Neural progenitor cell (in vitro differentiated cells): Measurements from ENCODE around the gene TMC4. TPM values are rescaled to one million over a fixed set of nuclear protein-coding genes. Genes with fewer than 3 reads are reported as not detected.

Experiments
- DNase-seq: peaks from one replicate; pipeline ENCODE4 v3.0.0-alpha.2; 2016; ENCODE audit warnings: low spot score
- H2AFZ ChIP-seq: fragments of 200-600 bp; sonication (generic); replicated peaks from 2 replicates; pipeline ENCODE4 v1.6.1; 2016; ENCODE audit warnings: antibody characterized with exemption
- H3F3A ChIP-seq: fragments of 200-600 bp; sonication (generic); 2 replicates; pipeline ENCODE4 v1.6.1; 2016; ENCODE audit warnings: antibody characterized with exemption, low read depth
- H3K27ac ChIP-seq: fragments of 200-600 bp; sonication (generic); 2 replicates; pipeline ENCODE4 v1.5.1; 2016; ENCODE audit warnings: mild to moderate bottlenecking
- H3K27me3 ChIP-seq: fragments of 200-600 bp; sonication (generic); 2 replicates; pipeline ENCODE4 v1.6.1; 2016; ENCODE audit warnings: mild to moderate bottlenecking, moderate library complexity
- H3K36me3 ChIP-seq: fragments of 200-600 bp; sonication (generic); 2 replicates; pipeline ENCODE4 v1.5.1; 2016
- H3K4me1 ChIP-seq: fragments of 200-600 bp; sonication (generic); 2 replicates; pipeline ENCODE4 v1.6.1; 2016; ENCODE audit warnings: mixed run types
- H3K4me2 ChIP-seq: fragments of 200-600 bp; sonication (generic); 2 replicates; pipeline ENCODE4 v1.6.1; 2016
- H3K4me3 ChIP-seq: fragments of 200-600 bp; sonication (generic); 2 replicates; pipeline ENCODE4 v1.5.1; 2016
- H3K79me2 ChIP-seq: fragments of 200-600 bp; sonication (generic); 2 replicates; pipeline ENCODE4 v1.6.1; 2016; ENCODE audit warnings: low read depth
- H3K9ac ChIP-seq: fragments of 200-600 bp; sonication (generic); 2 replicates; pipeline ENCODE4 v1.6.1; 2016
- H3K9me3 ChIP-seq: fragments of 200-600 bp; sonication (generic); 2 replicates; pipeline ENCODE4 v1.5.1; 2016; ENCODE audit warnings: low read depth
- H4K20me1 ChIP-seq: fragments of 200-600 bp; sonication (generic); 2 replicates; pipeline ENCODE4 v1.6.1; 2016; ENCODE audit warnings: low read depth
- H3K27ac Mint-ChIP-seq: 3 replicates; pipeline ENCODE4 v1.8.0; 2021; ENCODE audit warnings: mixed read lengths
- H3K27me3 Mint-ChIP-seq: 2 replicates; pipeline ENCODE4 v1.8.0; 2022; ENCODE audit warnings: low read depth, mild to moderate bottlenecking, inconsistent platforms, moderate library complexity, mixed read lengths; ENCODE audit not compliant: insufficient read depth
- H3K36me3 Mint-ChIP-seq: 3 replicates; pipeline ENCODE4 v1.8.0; 2021; ENCODE audit warnings: mixed read lengths
- H3K4me1 Mint-ChIP-seq: 3 replicates; pipeline ENCODE4 v1.8.0; 2021; ENCODE audit warnings: mixed read lengths
- H3K4me3 Mint-ChIP-seq: 3 replicates; pipeline ENCODE4 v1.8.0; 2021; ENCODE audit warnings: mild to moderate bottlenecking, moderate library complexity, mixed read lengths
- H3K9me3 Mint-ChIP-seq: 3 replicates; pipeline ENCODE4 v1.8.0; 2020; ENCODE audit warnings: mixed read lengths
- EZH2 ChIP-seq: fragments of 200-600 bp; sonication (generic); IDR thresholded peaks from 2 replicates; pipeline ENCODE4 v1.6.1; 2017; ENCODE audit warnings: antibody characterized with exemption, mild to moderate bottlenecking, moderate library complexity
- EZH2phosphoT487 ChIP-seq: fragments of 200-600 bp; sonication (generic); IDR thresholded peaks from 2 replicates; pipeline ENCODE4 v1.6.1; 2017; ENCODE audit warnings: antibody characterized with exemption
- total RNA-seq: library from RNA; depleted of rRNA; stranded (reverse); fragments of >200 nt; gene quantifications from 2 replicates; pipeline ENCODE4 v1.2.3, GENCODE V29; 2015; ENCODE audit warnings: low replicate concordance
- TF ChIP-seq, protein P1 (sequence below): fragments of 200-600 bp; sonication (generic); IDR thresholded peaks from 2 replicates; pipeline ENCODE4 v1.5.1; 2017; ENCODE audit warnings: antibody characterized with exemption, mild to moderate bottlenecking

Gene TMC4
- total RNA-seq, 1 donor from 2014 or later: not detected

DNA sequence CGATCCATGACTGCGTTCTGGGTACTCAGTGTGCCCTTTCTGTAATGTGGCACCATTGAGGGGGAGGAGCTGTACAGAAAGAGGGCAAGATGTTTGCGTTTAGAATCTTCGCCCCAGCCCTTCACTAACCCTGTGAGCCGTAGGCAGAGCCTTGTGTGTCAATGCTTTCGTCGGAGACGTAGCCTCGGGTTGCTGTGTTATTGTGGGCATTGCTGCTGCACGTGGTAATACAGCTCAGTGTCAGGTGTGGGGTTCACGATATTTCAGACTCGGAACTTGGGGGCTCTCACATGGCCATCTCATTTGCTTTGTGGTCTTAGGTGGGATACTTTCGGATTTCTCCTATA lies 33.8 kb upstream of the TMC4 start:
- Mint-ChIP-seq H3K9me3 (no peaks in the 10 kb centered on the region), H3K27ac (no peak overlapping the region), H3K36me3 (peaks cover 35% of the 10 kb centered on the region), H3K4me1 (peaks cover 33% of the 10 kb centered on the region), H3K27me3 (peaks cover 4% of the 10 kb centered on the region), H3K4me3 (no peak overlapping the region)
- no peak overlapping the region for H3K27ac ChIP-seq
- H3K9ac ChIP-seq: no peak overlapping the region
- no peak overlapping the region for H2AFZ ChIP-seq
- TF ChIP-seq, protein P1, sequence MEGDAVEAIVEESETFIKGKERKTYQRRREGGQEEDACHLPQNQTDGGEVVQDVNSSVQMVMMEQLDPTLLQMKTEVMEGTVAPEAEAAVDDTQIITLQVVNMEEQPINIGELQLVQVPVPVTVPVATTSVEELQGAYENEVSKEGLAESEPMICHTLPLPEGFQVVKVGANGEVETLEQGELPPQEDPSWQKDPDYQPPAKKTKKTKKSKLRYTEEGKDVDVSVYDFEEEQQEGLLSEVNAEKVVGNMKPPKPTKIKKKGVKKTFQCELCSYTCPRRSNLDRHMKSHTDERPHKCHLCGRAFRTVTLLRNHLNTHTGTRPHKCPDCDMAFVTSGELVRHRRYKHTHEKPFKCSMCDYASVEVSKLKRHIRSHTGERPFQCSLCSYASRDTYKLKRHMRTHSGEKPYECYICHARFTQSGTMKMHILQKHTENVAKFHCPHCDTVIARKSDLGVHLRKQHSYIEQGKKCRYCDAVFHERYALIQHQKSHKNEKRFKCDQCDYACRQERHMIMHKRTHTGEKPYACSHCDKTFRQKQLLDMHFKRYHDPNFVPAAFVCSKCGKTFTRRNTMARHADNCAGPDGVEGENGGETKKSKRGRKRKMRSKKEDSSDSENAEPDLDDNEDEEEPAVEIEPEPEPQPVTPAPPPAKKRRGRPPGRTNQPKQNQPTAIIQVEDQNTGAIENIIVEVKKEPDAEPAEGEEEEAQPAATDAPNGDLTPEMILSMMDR: no peak
- no peak for TF ChIP-seq EZH2
- no peak for TF ChIP-seq EZH2phosphoT487
- DNase-seq: no peak
- H3F3A ChIP-seq: peaks cover 54% of the 10 kb centered on the region
- peaks cover 52% of the 10 kb centered on the region for H3K79me2 ChIP-seq
- peaks cover 12% of the 10 kb centered on the region for H3K36me3 ChIP-seq
- no peak overlapping the region for H3K4me3 ChIP-seq
- H4K20me1 ChIP-seq: peaks cover 86% of the 10 kb centered on the region
- no peak overlapping the region for H3K4me2 ChIP-seq
- no peaks in the 10 kb centered on the region for H3K9me3 ChIP-seq
- no peaks in the 10 kb centered on the region for H3K27me3 ChIP-seq
- peaks cover 29% of the 10 kb centered on the region for H3K4me1 ChIP-seq

DNA sequence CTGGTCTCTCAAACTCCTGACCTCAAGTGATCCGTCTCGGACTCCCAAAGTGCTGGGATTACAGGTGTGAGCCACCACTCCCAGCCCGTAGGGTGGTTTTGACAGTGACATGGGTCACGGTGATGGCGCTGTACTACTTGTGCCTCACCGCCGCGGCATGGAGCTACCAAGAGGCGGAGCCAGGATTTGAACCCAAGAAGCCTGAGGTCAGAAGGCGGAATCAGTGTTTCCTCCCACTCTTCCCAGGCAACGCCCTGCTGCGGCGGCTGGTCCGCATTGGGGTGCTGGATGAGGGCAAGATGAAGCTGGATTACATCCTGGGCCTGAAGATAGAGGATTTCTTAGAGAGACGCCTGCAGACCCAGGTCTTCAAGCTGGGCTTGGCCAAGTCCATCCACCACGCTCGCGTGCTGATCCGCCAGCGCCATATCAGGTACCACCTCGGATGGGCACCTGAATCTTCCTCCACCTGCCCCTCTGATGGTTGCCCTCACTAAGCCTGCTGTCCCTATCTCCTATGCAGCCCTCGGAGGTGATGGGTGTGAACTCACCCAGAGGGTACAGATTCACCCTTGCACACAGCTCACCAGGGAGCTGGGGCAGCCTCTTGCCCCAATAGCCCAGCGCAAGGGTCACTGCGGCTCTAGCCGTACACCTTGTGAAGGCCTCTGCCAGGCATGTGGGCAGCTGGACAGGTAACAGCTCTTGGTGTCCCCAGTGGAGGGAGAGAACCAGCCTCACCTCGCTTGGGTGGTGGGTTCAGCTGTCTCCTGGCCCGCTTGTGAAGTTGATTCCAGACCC lies 33.3 kb upstream of the TMC4 start:
- H3K36me3 ChIP-seq: peaks cover 17% of the 10 kb centered on the region
- peaks cover 36% of the 10 kb centered on the region for H3K4me1 Mint-ChIP-seq
- peaks cover 5% of the 10 kb centered on the region for H3K27me3 Mint-ChIP-seq
- peaks cover 92% of the 10 kb centered on the region for H4K20me1 ChIP-seq
- DNase-seq: no peak
- H3K4me1 ChIP-seq: peaks cover 33% of the 10 kb centered on the region
- peaks cover 34% of the 10 kb centered on the region for H3K36me3 Mint-ChIP-seq
- H3K4me3 Mint-ChIP-seq: no peak overlapping the region
- H3K4me2 ChIP-seq: no peak overlapping the region
- no peak overlapping the region for H3K27ac Mint-ChIP-seq
- TF ChIP-seq EZH2phosphoT487: no peak
- TF ChIP-seq EZH2: no peak
- TF ChIP-seq, protein P1: no peak
- no peak overlapping the region for H3K4me3 ChIP-seq
- H2AFZ ChIP-seq: no peak overlapping the region
- peaks cover 60% of the 10 kb centered on the region for H3F3A ChIP-seq
- H3K27ac ChIP-seq: no peak overlapping the region
- no peaks in the 10 kb centered on the region for H3K27me3 ChIP-seq
- no peaks in the 10 kb centered on the region for H3K9me3 Mint-ChIP-seq
- H3K9ac ChIP-seq: no peak overlapping the region
- H3K79me2 ChIP-seq: peaks cover 58% of the 10 kb centered on the region
- no peaks in the 10 kb centered on the region for H3K9me3 ChIP-seq

DNA sequence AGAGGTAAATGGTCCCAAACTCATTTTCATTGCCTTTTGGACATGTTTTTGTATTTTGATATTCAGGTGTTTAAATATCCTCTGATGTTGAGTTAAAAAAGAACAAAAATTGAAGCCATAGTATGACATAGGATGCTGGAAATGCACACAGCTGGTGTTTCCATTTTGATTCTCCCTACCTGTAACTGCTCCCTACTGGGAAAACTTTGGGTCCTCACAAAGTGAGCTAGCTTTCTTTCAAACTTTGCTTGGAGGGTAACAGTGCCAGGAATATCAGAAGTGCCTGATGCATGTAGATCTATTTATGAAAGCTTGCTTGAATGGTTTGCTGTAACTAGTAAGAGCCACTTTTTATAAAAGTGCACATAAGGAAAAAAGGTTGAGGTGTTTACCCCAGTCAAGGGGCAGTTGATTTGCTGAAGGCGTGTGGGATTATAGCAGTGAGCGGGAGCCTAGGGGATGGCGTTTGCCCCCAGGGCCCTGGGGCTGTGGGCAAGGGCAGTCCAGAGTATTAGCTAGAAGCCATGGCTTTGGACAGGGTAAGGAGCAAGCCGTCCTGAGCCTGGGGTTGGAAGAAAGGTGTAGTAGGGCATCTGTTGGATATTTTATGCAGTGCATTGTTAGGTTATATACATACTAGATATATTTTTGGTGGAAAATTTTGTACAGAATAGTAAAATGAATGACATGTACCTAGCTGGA lies 32.0 kb upstream of the TMC4 start:
- peaks cover 64% of the 10 kb centered on the region for H3K79me2 ChIP-seq
- H3K27me3 ChIP-seq: no peaks in the 10 kb centered on the region
- peaks cover 90% of the 10 kb centered on the region for H4K20me1 ChIP-seq
- H3K9me3 Mint-ChIP-seq: no peaks in the 10 kb centered on the region
- peaks cover 71% of the 10 kb centered on the region for H3F3A ChIP-seq
- peaks cover 7% of the 10 kb centered on the region for H3K27me3 Mint-ChIP-seq
- H2AFZ ChIP-seq: no peak overlapping the region
- TF ChIP-seq EZH2phosphoT487 (no peak), EZH2 (no peak)
- TF ChIP-seq, protein P1: no peak
- DNase-seq: no peak
- no peak overlapping the region for H3K4me3 Mint-ChIP-seq
- no peak overlapping the region for H3K27ac ChIP-seq
- no peak overlapping the region for H3K4me3 ChIP-seq
- H3K36me3 Mint-ChIP-seq: peaks cover 35% of the 10 kb centered on the region
- H3K27ac Mint-ChIP-seq: no peak overlapping the region
- H3K9me3 ChIP-seq: no peaks in the 10 kb centered on the region
- H3K9ac ChIP-seq: peak overlapping the region; percentile 25
- H3K4me1 ChIP-seq: peaks cover 33% of the 10 kb centered on the region
- peak overlapping the region; percentile 97 for H3K4me2 ChIP-seq
- peaks cover 39% of the 10 kb centered on the region for H3K4me1 Mint-ChIP-seq
- H3K36me3 ChIP-seq: peaks cover 17% of the 10 kb centered on the region
